Gastrocnemius medialis (tissue), 4 donors: ENCODE data around the gene GEMIN5.

Experiments used
- CTCF ChIP-seq, 5 experiments: fragments of 450-650 bp in 3 of 5; fragments of 200-600 bp in 2 of 5; sonication (generic) in 2 of 5; IDR thresholded peaks in 4 of 5; conservative IDR thresholded peaks in 1 of 5; 1 replicate in 4 of 5; 2 replicates in 1 of 5; pipeline ENCODE4 v1.5.1; 2016 to 2019; ENCODE audit warnings: antibody characterized with exemption in 5 of 5, mild to moderate bottlenecking in 3 of 5, moderate library complexity in 3 of 5
- POLR2A ChIP-seq, 2 donors: fragments of 450-650 bp; IDR thresholded peaks; one replicate each; pipeline ENCODE4 v1.6.1; 2017; ENCODE audit warnings: antibody characterized with exemption in 2 of 2, mild to moderate bottlenecking in 2 of 2, moderate library complexity in 2 of 2

GRCh38 chr5:154884424-154884823 is 53.6 kb downstream of the GEMIN5 start:
- TF ChIP-seq CTCF (IDR thresholded peaks at IDR 0.05 in 4 of 5, conservative IDR thresholded peaks at IDR 0.05 in 1 of 5) (no peak), POLR2A (IDR thresholded peaks at IDR 0.05) (no peak)
